Spinal cord (tissue), 10 donors: Measurements from ENCODE around the gene TMEM98. TPM values are rescaled to one million over a fixed set of nuclear protein-coding genes. Genes with fewer than 3 reads are reported as not detected.
"Not testable (repeated sequence)": the region's sequence is repeated elsewhere in the genome, so short reads cannot be mapped to it uniquely, and the experiment has no call there.

Experiments
- DNase-seq, 6 donors: peaks; one replicate each; pipeline versions ENCODE4 v3.0.0 to v3.0.0-alpha.2; 2013 to 2015; ENCODE audit warnings: low spot score in 6 of 6, low read depth in 4 of 6
- H3K27ac ChIP-seq: one replicate; pipeline ENCODE4 v1.5.1; 2013; ENCODE audit warnings: low read depth, low read length, control low read depth
- H3K27me3 ChIP-seq: one replicate; pipeline ENCODE4 v1.6.1; 2013; ENCODE audit warnings: low read length; ENCODE audit not compliant: control insufficient read depth, insufficient read depth
- H3K36me3 ChIP-seq: one replicate; pipeline ENCODE4 v1.6.1; 2013; ENCODE audit warnings: low read length; ENCODE audit not compliant: control insufficient read depth, insufficient read depth
- H3K4me1 ChIP-seq: one replicate; pipeline ENCODE4 v1.6.1; 2013; ENCODE audit warnings: low read length; ENCODE audit not compliant: control insufficient read depth, insufficient read depth
- H3K4me3 ChIP-seq: one replicate; pipeline ENCODE4 v1.5.1; 2013; ENCODE audit warnings: low read depth, low read length, control low read depth
- H3K9me3 ChIP-seq: one replicate; pipeline ENCODE4 v1.6.1; 2013; ENCODE audit warnings: low read length; ENCODE audit not compliant: control insufficient read depth, insufficient read depth
- WGBS: methylation state at CpG from one replicate; pipeline ENCODE4 v1.1.5; 2013; ENCODE audit warnings: missing lambda C conversion rate; ENCODE audit not compliant: insufficient coverage; 5-methylcytosine and 5-hydroxymethylcytosine counted together
- polyA plus RNA-seq, 2 donors: library from polyadenylated mRNA; unstranded; fragments of 120-200 nt; gene quantifications; one replicate each; pipeline ENCODE4 v1.2.1, GENCODE V29; 2013; ENCODE audit not compliant: insufficient read length in 2 of 2
- total RNA-seq, 2 donors: library from RNA; depleted of rRNA in 1 of 2; stranded (reverse); fragments of 120-200 nt in 1 of 2; fragments of >200 nt in 1 of 2; gene quantifications; one replicate each; pipeline versions ENCODE4 v1.2.3 to v1.2.4, GENCODE V29; 2013 to 2014
- donor health status: healthy.

TMEM98 gene
- total and polyA plus RNA-seq, 4 donors: 62.7 to 102 (median 79.4) TPM

GRCh38 chr17:32962320-32962711 lies 34.4 kb downstream of the TMEM98 start:
- Histone ChIP-seq H3K4me1 (no peaks in the 10 kb centered on the region), H3K27me3 (no peaks in the 10 kb centered on the region), H3K27ac (no peak overlapping the region), H3K36me3 (no peaks in the 10 kb centered on the region), H3K4me3 (no peak overlapping the region), H3K9me3 (no peaks in the 10 kb centered on the region)
- WGBS: 51% methylated on average over 2 of the region's 3 CpGs
- DNase-seq: no peak

DNA sequence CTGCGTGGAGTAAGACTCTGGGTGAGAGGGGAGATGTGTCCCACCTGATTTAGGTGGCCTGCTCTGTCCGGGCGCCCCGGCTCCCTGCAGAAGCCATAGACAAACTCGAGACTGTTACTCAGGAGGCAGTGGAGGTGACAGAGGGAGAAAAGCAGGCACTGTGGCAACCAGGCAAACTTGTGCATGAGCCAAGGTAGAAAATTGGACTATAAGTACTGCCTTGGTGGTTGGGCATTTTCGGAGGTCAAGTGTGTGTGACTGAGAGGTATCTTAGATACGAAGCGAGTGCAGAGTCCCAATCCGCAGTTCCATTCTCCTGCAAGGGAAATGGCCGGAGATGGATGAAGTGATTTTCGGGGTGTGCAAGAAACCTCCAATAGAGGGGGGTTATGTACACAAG lies 36.6 kb downstream of the TMEM98 start:
- Histone ChIP-seq H3K4me3 (no peak overlapping the region), H3K9me3 (no peaks in the 10 kb centered on the region), H3K4me1 (no peaks in the 10 kb centered on the region), H3K27me3 (no peaks in the 10 kb centered on the region), H3K36me3 (no peaks in the 10 kb centered on the region), H3K27ac (no peak overlapping the region)
- WGBS: 96% methylated on average over 10 of the region's 11 CpGs
- no peak for DNase-seq

DNA sequence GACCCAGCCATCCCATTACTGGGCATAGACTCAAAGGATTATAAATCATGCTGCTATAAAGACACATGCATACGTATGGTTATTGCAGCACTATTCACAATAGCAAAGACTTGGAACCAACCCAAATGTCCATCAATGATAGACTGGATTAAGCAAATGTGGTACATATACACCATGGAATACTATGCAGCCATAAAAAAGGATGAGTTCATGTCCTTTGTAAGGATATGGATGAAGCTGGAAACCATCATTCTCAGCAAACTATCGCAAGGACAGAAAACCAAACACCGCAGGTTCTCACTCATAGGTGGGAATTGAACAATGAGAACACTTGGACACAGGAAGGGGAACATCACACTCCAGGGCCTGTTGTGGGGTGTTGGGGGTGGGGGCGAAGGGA lies 41.3 kb downstream of the TMEM98 start:
- not testable (repeated sequence) for H3K4me3 ChIP-seq, H3K9me3 ChIP-seq, DNase-seq, H3K4me1 ChIP-seq, H3K36me3 ChIP-seq, H3K27me3 ChIP-seq, H3K27ac ChIP-seq
- 100% methylated on average over 2 of the region's 4 CpGs for WGBS

DNA sequence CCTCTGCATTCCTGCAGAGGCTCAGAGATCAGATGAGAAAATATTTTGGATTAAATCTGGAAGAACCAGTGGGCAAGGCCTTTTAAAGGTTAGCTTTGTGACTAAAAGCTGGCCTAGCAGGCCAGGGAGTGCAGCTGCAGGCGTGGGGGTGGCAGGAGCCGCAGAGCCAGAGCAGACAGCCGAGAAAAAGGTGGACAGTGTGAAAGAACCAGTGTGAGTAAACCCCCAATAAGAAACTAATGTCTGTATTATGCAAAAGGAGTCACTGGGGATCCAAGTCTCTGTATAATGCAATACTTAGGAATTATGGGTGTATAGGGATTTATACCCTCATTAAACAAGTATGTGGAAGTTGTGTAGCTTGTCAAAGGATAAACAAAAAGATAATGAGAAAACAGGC lies 42.3 kb downstream of the TMEM98 start:
- Histone ChIP-seq H3K36me3 (no peaks in the 10 kb centered on the region), H3K27me3 (no peaks in the 10 kb centered on the region), H3K27ac (no peak overlapping the region), H3K4me3 (no peak overlapping the region), H3K4me1 (no peaks in the 10 kb centered on the region), H3K9me3 (no peaks in the 10 kb centered on the region)
- WGBS: 54% methylated on average over 3 of the region's 3 CpGs
- no peak for DNase-seq

DNA sequence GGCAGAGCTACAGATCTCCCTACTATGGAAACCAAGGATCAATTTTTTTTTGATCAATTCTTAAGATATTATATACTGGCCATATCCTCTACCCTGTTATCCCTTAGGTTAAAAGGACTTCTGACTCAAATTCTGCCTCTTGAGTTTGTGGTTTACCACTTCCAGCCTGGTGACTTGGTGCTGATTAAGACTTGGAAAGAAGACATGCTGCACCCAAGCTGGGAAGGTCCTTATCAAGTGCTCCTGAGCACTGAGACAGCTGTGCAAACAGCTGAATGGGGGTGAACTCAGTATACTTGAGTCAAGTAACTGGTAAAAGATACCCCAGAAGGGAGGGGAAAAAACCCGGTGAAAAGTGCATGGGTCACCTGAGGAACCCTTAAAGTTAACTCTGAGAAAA lies 43.2 kb downstream of the TMEM98 start:
- no peaks in the 10 kb centered on the region for H3K4me1 ChIP-seq
- WGBS: no CpG with 5 or more reads among the region's 1 CpG

GRCh38 chr17:32976131-32976530 lies 48.2 kb downstream of the TMEM98 start:
- Histone ChIP-seq H3K36me3 (no peaks in the 10 kb centered on the region), H3K4me3 (no peak overlapping the region), H3K27ac (no peak overlapping the region), H3K4me1 (no peaks in the 10 kb centered on the region), H3K27me3 (no peaks in the 10 kb centered on the region), H3K9me3 (no peaks in the 10 kb centered on the region)
- peak in 3 of 6 donors; percentile 18 to 87 (median 48) for DNase-seq
- 68% methylated on average over 3 of the region's 4 CpGs for WGBS

More for the DNA sequence above, 43.2 kb downstream of the TMEM98 start:
- no peak for DNase-seq
- Histone ChIP-seq H3K4me3 (no peak overlapping the region), H3K9me3 (no peaks in the 10 kb centered on the region), H3K27me3 (no peaks in the 10 kb centered on the region), H3K36me3 (no peaks in the 10 kb centered on the region), H3K27ac (no peak overlapping the region)

- Histone ChIP-seq H3K4me1 (no peaks in the 10 kb centered on the region), H3K4me3 (no peak overlapping the region), H3K36me3 (no peaks in the 10 kb centered on the region), H3K27me3 (no peaks in the 10 kb centered on the region), H3K27ac (no peak overlapping the region), H3K9me3 (peaks cover 2% of the 10 kb centered on the region)
- DNase-seq: no peak
- WGBS: 100% methylated on average over 1 of the region's 1 CpG
Measured at GRCh38 chr17:32976605-32977004, 48.7 kb downstream of the TMEM98 start.

- H3K9me3 ChIP-seq: peaks cover 3% of the 10 kb centered on the region
- no peak overlapping the region for H3K4me3 ChIP-seq
- H3K4me1 ChIP-seq: no peaks in the 10 kb centered on the region
- H3K27me3 ChIP-seq: no peaks in the 10 kb centered on the region
- DNase-seq: no peak
- no peaks in the 10 kb centered on the region for H3K36me3 ChIP-seq
- WGBS: no CpG with 5 or more reads among the region's 2 CpGs
- no peak overlapping the region for H3K27ac ChIP-seq
Measured at GRCh38 chr17:32980230-32980629, 52.3 kb downstream of the TMEM98 start.

- H3K9me3 ChIP-seq, H3K27ac ChIP-seq, H3K4me3 ChIP-seq, H3K27me3 ChIP-seq, H3K36me3 ChIP-seq, DNase-seq, H3K4me1 ChIP-seq: not testable (repeated sequence)
- 100% methylated on average over 1 of the region's 3 CpGs for WGBS
Measured at GRCh38 chr17:32981611-32982010, 53.7 kb downstream of the TMEM98 start.

GRCh38 chr17:32985050-32985756 lies 57.2 kb downstream of the TMEM98 start:
- no CpG with 5 or more reads among the region's 4 CpGs for WGBS
- H3K4me3 ChIP-seq: no peak overlapping the region
- peak in 1 of 6 donors; percentile 67 for DNase-seq
- H3K36me3 ChIP-seq: no peaks in the 10 kb centered on the region
- no peak overlapping the region for H3K27ac ChIP-seq
- no peaks in the 10 kb centered on the region for H3K4me1 ChIP-seq
- H3K27me3 ChIP-seq: no peaks in the 10 kb centered on the region
- peaks cover 6% of the 10 kb centered on the region for H3K9me3 ChIP-seq
